Stimulated activated CD4-positive, alpha-beta T cell treated with anti-CD3 and anti-CD28 coated beads, TNF-alpha, amount 100 ng/mL, for 24 hours (primary cell): ENCODE results near the gene CHCHD6.

Source experiments
- DNase-seq, 3 experiments: peaks; one replicate each; pipeline ENCODE4 v3.0.0-alpha.2; 2020; ENCODE audit warnings: low read depth in 3 of 3

CHCHD6 gene

GRCh38 chr3:126703512-126704493 lies at the start of gene CHCHD6:
CHCHD6 (plus strand) TSS chr3:126704240; CDS start chr3:126704313, 73 bp downstream.
- DNase-seq: peak; percentile 92 to 97 (median 93)

DNA sequence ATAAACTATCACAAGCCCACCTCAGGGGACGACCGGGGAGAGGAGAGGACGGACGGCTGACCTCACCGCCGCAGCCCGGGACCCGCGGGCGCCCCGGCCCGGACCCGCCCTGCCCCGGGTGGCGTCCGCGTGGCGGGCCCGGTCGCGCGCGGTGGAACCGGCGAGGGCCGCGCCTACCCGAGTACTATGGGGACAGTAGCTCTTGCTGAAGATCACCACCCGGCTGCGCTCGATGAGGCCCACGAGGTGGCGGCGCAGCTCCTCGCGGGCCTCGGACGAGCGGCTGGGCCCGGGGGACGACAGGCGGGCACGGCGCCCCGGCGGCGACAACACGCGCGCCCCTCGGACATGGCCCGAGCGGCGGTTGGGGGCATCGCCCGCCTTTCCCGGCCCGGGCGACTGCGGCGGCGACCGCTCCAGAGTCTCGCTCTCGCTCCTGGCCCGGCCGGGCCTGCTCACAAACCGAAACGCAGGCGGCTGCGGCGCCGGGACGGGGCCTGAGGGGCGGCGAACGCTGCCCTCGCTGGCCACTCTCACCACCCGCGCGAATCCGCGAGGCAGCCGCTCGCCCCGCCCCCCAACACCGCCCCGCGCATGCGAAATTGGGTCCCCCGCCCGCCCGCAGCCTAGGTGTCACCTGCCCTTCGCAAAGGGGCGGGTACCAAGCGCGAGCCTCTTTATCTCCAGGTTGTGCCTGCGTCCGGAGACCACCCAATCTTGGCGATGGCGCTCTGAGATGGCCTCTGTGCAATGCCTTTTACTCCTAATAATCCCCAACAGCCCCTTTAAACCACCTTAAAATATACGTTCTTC lies 49.3 kb upstream of the CHCHD6 start, which contains the start of gene TXNRD3:
TXNRD3 (minus strand) TSS at position 554 of the 813 bp plus-strand sequence.
- DNase-seq: peak; percentile 48 to 81 (median 73)

DNA sequence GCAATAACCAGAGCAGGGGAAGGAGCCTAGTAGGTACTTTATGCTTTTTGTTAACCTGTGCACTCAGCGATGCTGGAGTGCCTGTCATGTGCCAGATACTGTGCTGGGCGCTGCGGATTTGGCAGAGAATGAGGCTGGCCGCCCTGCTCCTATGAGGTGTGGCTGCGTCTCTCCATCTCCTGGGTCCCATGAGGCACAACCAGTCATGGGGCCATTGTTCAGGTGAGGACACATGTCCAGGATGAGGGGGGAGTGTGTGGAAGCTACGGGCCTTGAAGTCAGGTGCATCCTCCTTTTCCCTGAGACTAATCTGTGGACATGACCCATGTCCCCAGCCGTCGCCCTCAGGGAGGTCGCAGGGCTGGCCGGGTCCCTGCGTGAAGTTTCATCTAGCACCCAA lies 48.2 kb upstream of the CHCHD6 start:
- DNase-seq: no peak

GRCh38 chr3:126656371-126657134 lies 47.5 kb upstream of the CHCHD6 start:
- no peak for DNase-seq

- no peak for DNase-seq
Observed at GRCh38 chr3:126657901-126658300, 46.1 kb upstream of the CHCHD6 start.

DNA sequence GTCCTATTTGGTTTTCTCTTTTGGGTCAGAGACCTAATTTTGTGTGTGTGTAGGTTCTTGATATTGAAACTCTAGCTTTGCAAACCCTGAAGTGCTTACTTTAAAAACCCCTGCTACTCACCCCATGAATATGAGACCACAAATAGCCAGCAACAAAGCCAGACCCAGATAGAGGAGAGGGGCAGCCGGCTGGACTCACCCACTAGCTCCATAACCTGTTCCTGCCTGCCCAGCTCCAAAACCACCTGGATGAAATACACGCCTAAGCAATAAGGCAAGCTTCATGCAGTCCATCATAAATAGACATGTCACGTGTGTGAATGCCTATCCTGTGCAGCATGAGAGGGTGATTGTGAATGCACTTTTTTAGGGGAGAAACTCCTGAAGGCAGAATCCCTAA lies 45.5 kb upstream of the CHCHD6 start:
- no peak for DNase-seq

DNA sequence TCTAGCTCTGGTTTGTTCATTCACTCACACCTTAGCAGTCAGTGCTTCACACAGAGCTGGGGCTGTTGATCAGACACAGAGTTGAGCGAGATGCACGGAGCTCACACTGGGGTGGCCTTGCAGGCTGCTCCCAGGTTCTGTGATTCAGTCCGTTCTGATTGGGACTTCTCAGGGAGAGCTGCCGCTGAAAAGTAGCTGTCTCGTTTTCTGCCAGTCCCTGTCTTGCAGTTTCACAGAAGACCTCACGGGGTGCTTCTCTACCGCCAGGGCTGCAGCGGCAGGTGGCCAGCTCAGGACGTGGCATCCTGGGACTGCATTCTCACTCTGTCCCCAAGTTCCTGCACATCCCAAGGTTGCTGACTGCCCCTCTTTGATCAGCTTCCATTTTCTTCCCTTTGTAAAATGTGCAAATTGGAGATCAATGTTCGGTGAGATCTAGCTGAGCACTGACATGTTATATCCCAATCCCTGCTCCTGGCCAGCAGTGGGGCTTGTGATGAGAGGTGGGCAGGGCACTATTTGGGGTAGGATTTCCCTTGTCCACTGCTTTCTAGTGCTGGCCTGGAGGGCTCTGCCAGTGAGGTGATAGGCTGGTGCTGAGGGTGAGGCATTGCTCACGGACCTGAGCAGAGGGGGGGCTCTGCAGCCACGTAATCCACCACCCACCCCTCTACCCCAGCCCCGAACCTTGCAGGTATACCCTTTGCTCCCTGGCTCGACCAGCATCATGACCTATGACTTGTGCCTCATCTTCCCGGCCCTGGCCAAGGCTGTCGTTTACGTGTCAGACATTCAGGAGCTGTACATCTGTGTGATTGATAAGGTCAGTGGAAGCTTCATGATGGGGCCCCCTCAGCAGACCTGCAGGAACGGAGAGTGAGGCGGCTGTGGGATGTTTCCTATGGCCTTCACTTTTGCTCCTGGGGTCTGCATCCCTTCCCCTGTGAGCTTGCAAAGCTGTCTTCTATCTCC lies 43.8 kb upstream of the CHCHD6 start:
- no peak for DNase-seq

DNA sequence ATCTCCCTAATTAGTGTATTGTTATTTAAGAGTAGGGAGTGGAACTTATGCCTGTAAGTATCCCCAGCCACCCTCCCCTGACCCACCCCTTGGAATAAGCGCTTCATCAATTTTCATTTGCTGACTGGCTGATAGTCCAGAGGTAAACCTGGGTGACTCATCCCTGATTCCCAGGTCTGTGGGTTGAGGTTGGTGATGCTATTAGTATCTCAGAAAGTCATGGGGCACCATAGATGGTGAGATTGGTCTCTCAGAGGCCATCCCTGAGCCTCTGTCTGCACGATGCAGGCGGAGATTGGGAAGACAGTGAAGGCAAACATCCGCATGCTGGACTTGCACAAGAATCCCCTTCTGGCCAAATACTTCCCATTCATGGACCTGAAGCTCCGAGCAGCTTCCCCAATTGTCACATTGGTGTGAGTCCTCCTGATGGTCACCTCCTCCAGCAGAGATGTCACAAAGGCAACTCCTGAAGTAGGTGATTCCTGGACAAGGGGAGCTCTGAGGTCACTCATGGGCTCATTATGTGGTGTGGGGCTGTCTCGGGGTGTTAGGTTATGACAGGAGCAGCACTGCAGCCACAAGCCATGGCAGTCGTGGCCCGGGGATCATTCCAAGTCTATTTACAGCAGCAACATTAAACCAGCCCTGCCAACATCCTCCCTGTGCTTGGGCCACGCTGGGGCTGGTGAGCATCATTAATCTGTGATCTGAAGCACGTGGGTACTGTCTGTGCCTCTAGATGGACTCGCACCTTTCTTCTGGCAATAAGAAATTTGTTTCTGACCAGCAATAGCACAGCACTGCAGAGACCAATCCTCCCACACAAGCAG lies 42.3 kb upstream of the CHCHD6 start:
- DNase-seq: no peak

DNA sequence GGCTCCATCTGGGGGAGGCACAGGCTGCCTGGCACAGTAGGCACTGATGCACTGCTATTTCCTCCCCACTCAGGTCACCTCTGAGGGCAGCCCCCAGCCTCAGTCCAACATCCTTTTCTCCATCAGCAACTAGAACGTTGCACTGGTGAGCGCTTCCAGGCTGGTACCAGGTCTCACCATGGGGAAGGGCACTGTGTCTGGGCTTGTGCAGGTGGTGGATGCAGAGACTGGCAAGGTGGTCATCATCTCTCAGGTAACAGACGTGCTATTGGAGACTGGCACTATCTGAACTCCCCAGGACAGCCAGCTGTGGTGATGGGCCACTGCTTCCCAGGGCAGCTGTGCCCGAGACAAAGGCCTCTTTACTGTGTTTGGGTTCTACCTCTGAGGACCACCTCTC lies 40.8 kb upstream of the CHCHD6 start:
- no peak for DNase-seq

GRCh38 chr3:126663750-126664149 lies 40.3 kb upstream of the CHCHD6 start:
- no peak for DNase-seq

GRCh38 chr3:126664591-126665214 lies 39.3 kb upstream of the CHCHD6 start:
- no peak for DNase-seq

DNA sequence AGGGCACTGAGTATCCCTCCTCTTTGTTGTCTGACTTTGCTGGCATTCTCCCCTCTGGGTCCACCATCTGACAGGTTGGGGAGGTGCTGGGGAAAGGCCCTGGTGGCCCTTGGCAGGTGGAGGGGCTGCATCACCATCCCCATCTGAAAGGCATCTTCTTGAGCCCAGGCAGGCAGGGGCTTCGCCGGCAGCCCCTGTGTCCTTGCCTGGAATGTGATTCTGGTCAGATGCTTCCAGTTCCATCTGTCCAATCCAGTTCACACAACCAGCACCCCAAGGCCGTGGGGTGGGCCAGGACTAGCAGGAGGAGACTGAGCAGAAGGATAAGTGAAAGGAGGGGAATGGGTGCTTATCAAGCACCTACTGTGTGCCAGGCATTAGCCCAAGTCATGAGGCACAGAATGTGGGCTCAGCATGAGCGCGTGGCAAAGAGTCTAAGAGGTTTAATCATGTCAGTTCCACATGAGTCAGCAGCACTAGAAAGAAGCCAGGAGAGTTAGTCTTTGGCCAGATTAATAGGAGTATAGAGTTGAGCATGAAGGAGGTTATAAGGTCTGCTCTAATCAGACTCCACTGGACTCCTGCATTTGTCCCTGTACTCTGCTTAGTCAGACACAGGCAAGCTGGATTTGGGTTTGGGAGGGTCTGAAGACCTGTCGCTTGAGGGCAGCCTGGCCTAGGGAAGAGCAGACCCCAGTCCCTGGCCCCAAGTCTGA lies 38.7 kb upstream of the CHCHD6 start:
- DNase-seq: no peak

DNA sequence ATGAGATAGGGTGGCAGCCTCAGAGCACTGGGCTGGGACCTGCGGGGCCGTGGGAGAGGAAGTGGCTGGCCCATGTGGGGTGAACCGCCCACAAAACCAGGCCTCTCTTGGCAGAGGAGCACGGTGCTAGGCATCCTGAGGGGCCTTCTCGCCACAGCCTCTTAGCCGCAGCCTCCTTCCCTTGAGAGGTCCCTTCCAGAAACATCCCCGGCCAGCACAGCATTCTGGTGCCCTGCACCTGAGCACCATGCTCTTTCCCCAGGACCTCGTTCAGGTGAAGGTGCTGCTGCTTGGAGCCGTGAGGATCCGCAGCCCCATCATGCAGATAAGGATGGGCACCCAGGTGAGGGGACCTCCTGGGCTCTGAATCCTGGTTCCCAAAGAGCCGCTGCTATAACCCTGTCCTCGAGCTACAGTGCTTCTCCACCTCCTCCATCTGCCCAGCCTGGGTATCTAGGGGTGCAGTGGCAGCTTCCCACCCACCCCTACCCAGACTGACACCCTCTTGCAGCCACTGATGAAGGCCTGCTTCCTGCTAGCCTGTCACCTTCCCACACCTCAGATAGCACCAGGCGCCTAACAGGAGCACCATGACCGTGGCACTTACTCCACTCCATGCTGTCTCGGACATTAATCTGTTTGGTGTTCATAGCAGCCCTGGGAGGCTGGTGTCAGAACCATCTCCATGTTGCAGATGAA lies 37.9 kb upstream of the CHCHD6 start:
- DNase-seq: no peak

GRCh38 chr3:126666658-126667528 lies 37.1 kb upstream of the CHCHD6 start:
- DNase-seq: no peak

GRCh38 chr3:126667631-126668449 lies 36.2 kb upstream of the CHCHD6 start:
- DNase-seq: no peak
